IPS DF 6.9 (cell line): ENCODE data around the gene PDZD2.

ENCODE experiments used
- DNase-seq: peaks from one replicate; pipeline ENCODE4 v3.0.0-alpha.2; 2013; ENCODE audit warnings: low read depth, low spot score
- H3K27ac ChIP-seq: one replicate; pipeline ENCODE4 v1.5.1; 2013; ENCODE audit warnings: low read length, control low read depth
- H3K27me3 ChIP-seq: 2 replicates; pipeline ENCODE4 v1.6.1; 2013; ENCODE audit warnings: mild to moderate bottlenecking, low read length; ENCODE audit not compliant: control insufficient read depth, insufficient read depth
- H3K36me3 ChIP-seq: 2 replicates; pipeline ENCODE4 v1.6.1; 2013; ENCODE audit warnings: low read length; ENCODE audit not compliant: control insufficient read depth, insufficient read depth
- H3K4me1 ChIP-seq: 2 replicates; pipeline ENCODE4 v1.6.1; 2013; ENCODE audit warnings: low read length; ENCODE audit not compliant: control insufficient read depth, insufficient read depth
- H3K4me3 ChIP-seq: 2 replicates; pipeline ENCODE4 v1.5.1; 2013; ENCODE audit warnings: mild to moderate bottlenecking, low read length
- H3K9me3 ChIP-seq: 2 replicates; pipeline ENCODE4 v1.6.1; 2013; ENCODE audit warnings: low read length, inconsistent platforms; ENCODE audit not compliant: control insufficient read depth, insufficient read depth
- WGBS: extraction: QIAGEN DNeasy Blood & Tissue Kit; methylation state at CpG from one replicate; pipeline ENCODE4 v1.1.7; 2013; ENCODE audit warnings: mixed read lengths, missing lambda C conversion rate; ENCODE audit not compliant: insufficient read length, insufficient coverage; 5-methylcytosine and 5-hydroxymethylcytosine counted together

Gene PDZD2

GRCh38 chr5:32059761-32060530, 421.0 kb downstream of the PDZD2 start:
- Histone ChIP-seq H3K4me1 (no peaks in the 10 kb centered on the region), H3K27me3 (no peaks in the 10 kb centered on the region), H3K4me3 (no peak overlapping the region), H3K27ac (no peak overlapping the region), H3K9me3 (no peaks in the 10 kb centered on the region), H3K36me3 (no peaks in the 10 kb centered on the region)
- no CpG with 5 or more reads among the region's 4 CpGs for WGBS
- no peak for DNase-seq

- no peak for DNase-seq
- no peaks in the 10 kb centered on the region for H3K27me3 ChIP-seq
- no peak overlapping the region for H3K4me3 ChIP-seq
- H3K36me3 ChIP-seq = no peaks in the 10 kb centered on the region
- H3K4me1 ChIP-seq = no peaks in the 10 kb centered on the region
- H3K9me3 ChIP-seq = no peaks in the 10 kb centered on the region
- no CpG with 5 or more reads among the region's 2 CpGs for WGBS
- no peak overlapping the region for H3K27ac ChIP-seq
Observed at GRCh38 chr5:32061236-32061635, 422.3 kb downstream of the PDZD2 start.

GRCh38 chr5:32066448-32066847, 427.5 kb downstream of the PDZD2 start:
- Histone ChIP-seq H3K27ac (no peak overlapping the region), H3K4me3 (no peak overlapping the region), H3K27me3 (no peaks in the 10 kb centered on the region), H3K36me3 (no peaks in the 10 kb centered on the region), H3K9me3 (no peaks in the 10 kb centered on the region), H3K4me1 (no peaks in the 10 kb centered on the region)
- no CpG with 5 or more reads among the region's 5 CpGs for WGBS
- no peak for DNase-seq

- Histone ChIP-seq H3K27ac (no peak overlapping the region), H3K9me3 (no peaks in the 10 kb centered on the region), H3K27me3 (no peaks in the 10 kb centered on the region), H3K36me3 (no peaks in the 10 kb centered on the region), H3K4me3 (no peak overlapping the region), H3K4me1 (no peaks in the 10 kb centered on the region)
- no peak for DNase-seq
- WGBS = no CpG with 5 or more reads among the region's 5 CpGs
Observed at GRCh38 chr5:32067774-32068470, 429.0 kb downstream of the PDZD2 start.

- Histone ChIP-seq H3K36me3 (no peaks in the 10 kb centered on the region), H3K4me3 (no peak overlapping the region), H3K9me3 (no peaks in the 10 kb centered on the region), H3K4me1 (no peaks in the 10 kb centered on the region), H3K27me3 (no peaks in the 10 kb centered on the region), H3K27ac (no peak overlapping the region)
- WGBS = no CpG with 5 or more reads among the region's 2 CpGs
- DNase-seq = no peak
Observed at GRCh38 chr5:32068561-32068960, 429.6 kb downstream of the PDZD2 start.

GRCh38 chr5:32069396-32069795, 430.5 kb downstream of the PDZD2 start:
- DNase-seq = no peak
- H3K36me3 ChIP-seq = no peaks in the 10 kb centered on the region
- H3K4me3 ChIP-seq = no peak overlapping the region
- no peak overlapping the region for H3K27ac ChIP-seq
- H3K27me3 ChIP-seq = no peaks in the 10 kb centered on the region
- no CpG with 5 or more reads among the region's 3 CpGs for WGBS
- no peaks in the 10 kb centered on the region for H3K9me3 ChIP-seq
- no peaks in the 10 kb centered on the region for H3K4me1 ChIP-seq

GRCh38 chr5:32071351-32071944, 432.5 kb downstream of the PDZD2 start:
- no peaks in the 10 kb centered on the region for H3K4me1 ChIP-seq
- no peaks in the 10 kb centered on the region for H3K9me3 ChIP-seq
- no peak for DNase-seq
- H3K27ac ChIP-seq = no peak overlapping the region
- no CpG with 5 or more reads among the region's 7 CpGs for WGBS
- no peak overlapping the region for H3K4me3 ChIP-seq
- H3K36me3 ChIP-seq = no peaks in the 10 kb centered on the region
- H3K27me3 ChIP-seq = no peaks in the 10 kb centered on the region

- no peak overlapping the region for H3K27ac ChIP-seq
- H3K4me3 ChIP-seq = no peak overlapping the region
- H3K4me1 ChIP-seq = no peaks in the 10 kb centered on the region
- no CpG with 5 or more reads among the region's 14 CpGs for WGBS
- no peak for DNase-seq
- H3K36me3 ChIP-seq = no peaks in the 10 kb centered on the region
- H3K9me3 ChIP-seq = no peaks in the 10 kb centered on the region
- no peaks in the 10 kb centered on the region for H3K27me3 ChIP-seq
Observed at GRCh38 chr5:32072054-32072453, 433.1 kb downstream of the PDZD2 start.

- WGBS = no CpG with 5 or more reads among the region's 5 CpGs
- no peak overlapping the region for H3K27ac ChIP-seq
- no peak for DNase-seq
- H3K9me3 ChIP-seq = no peaks in the 10 kb centered on the region
- H3K27me3 ChIP-seq = no peaks in the 10 kb centered on the region
- no peaks in the 10 kb centered on the region for H3K36me3 ChIP-seq
- no peak overlapping the region for H3K4me3 ChIP-seq
- H3K4me1 ChIP-seq = no peaks in the 10 kb centered on the region
Observed at GRCh38 chr5:32074401-32074800, 435.5 kb downstream of the PDZD2 start.

- Histone ChIP-seq H3K27me3 (no peaks in the 10 kb centered on the region), H3K4me3 (no peak overlapping the region), H3K36me3 (no peaks in the 10 kb centered on the region), H3K27ac (no peak overlapping the region), H3K9me3 (no peaks in the 10 kb centered on the region), H3K4me1 (no peaks in the 10 kb centered on the region)
- no CpG with 5 or more reads among the region's 4 CpGs for WGBS
- DNase-seq = no peak
Observed at GRCh38 chr5:32076699-32077695, 438.1 kb downstream of the PDZD2 start.
